T-helper 1 cell (primary cell): Measurements from ENCODE around the gene PLA2G12A.

Experiments used
- DNase-seq, 5 donors: peaks; one replicate each; pipeline ENCODE4 v3.0.0-alpha.2; 2012 to 2020

Gene PLA2G12A

DNA sequence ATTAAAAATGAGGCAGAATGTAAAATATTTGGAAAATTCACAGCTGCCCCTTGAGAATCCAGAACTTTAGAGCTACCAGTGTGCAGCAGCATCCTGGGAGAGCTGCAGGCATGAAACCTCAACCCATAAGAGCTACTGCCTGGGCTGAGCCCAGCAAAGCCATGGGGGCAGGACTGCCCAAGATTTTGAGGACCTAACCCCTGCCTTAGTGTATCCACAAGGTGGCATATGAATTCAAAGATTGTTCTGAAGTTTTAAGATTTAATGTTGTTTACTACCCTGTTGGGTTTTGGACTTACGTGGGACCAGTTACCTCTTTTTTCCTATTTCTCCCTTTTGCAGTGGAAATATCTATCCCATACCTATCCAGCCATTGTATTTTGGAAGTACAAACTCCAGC, 53.0 kb downstream of the PLA2G12A start:
- no peak for DNase-seq

DNA sequence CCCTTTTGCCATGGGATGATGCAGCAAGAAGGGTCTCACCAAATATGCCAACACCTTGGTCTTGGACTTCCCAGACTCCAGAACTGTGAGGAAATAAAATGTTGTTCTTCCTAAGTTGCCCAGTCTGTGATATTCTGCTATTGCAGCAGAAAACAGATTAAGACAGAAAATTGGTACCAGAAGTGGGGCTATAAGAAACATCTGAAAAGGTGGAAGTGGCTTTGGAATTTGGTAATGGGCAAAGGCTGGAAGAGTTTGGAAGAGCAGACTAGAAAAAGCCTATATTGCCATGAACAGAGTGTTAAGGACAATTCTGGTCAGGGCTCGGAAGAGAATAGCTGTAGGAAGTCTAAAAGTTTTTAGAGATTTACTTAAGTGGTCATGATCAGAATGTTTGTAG, 54.0 kb downstream of the PLA2G12A start:
- no peak for DNase-seq

DNA sequence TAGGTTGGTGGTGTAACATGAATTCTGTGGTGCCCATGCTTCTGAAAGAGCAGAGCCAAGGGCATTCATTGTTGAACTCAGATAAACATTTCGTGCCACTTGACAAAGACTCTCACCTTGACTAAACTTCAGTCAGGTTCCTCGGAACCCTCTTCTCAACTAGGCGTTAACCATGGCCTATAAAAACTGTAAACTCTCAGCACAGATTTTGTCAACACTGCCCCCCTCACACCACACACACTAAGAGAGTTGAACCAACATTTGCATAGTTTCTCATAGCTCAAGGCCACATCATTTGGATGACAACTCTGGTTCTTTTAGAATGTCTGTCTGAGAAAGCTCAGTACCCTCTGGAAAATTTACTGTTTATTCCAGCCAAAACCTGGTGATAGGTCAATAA, 54.7 kb downstream of the PLA2G12A start:
- DNase-seq = no peak

DNA sequence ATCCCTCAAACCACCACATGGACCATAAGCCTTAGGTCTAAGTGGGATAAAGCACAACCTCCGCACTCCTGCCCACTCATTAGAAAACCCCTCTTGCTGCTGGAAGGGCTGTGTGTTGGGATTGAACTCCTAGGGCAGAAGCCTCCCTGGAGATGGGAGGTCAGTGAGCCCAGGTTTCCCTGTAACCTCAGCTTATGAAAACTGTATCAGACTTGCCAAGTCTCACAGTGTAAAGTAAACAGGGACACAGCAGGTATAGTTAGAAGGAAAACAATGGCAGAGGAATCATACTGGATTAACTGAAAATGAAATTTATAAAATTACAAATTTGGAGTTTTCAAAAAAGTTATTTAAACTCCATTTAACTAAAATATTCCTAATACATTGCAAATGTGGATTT, 56.6 kb downstream of the PLA2G12A start:
- DNase-seq = no peak

DNA sequence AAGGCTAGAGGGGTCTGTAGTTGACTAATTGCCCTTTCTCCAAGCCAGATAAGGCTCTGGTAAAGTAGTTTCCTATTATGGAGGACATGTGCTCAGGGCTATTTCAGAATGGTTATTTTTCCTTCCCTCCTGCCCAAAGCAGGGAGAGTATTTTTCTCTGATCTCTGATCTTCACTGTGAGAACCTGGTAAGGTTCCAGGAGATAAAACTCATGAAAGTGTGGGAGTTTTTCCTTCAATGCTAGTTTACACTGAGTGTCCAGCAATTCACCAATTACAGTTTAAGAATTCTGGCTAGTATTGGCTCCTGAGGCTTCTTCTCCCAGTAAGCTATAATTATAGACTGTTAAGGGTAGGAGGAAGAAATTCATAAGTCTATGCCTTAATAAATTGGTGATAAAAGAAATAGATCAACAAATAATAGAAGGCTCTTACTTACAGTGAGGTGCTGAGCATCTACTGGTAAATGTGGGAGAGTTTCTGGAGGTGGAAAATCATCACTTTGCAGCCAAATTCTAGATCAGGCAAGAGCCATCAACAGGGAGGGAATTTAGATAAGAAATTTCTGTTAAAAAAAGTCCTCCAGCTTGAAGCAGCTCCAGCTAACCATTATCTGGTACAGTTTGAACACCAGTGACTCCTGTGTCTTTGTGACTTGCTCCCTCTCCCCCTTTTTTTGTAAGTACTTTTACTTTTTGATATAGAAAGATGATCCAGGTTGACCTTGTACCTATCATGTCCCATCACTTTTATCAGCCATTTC, 57.5 kb downstream of the PLA2G12A start:
- DNase-seq = no peak

DNA sequence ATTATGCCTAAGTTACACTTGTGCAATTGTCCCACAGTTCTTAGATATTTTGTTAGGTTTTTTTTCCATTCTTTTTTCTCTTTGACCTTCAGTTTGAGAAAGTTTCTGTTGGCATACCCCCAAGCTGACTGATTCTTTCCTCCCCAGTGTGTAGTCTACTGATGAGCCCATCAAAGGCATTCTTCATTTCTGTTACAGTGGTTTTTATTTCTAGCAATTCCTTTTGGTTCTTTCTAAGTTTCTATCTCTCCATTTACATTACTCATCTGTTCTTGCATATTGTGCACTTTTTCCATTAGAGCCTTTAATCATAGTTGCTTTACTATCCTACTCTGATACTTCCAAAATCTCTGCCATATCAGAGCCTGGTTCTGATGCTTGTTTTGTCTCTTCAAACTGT, 58.5 kb downstream of the PLA2G12A start:
- no peak for DNase-seq

DNA sequence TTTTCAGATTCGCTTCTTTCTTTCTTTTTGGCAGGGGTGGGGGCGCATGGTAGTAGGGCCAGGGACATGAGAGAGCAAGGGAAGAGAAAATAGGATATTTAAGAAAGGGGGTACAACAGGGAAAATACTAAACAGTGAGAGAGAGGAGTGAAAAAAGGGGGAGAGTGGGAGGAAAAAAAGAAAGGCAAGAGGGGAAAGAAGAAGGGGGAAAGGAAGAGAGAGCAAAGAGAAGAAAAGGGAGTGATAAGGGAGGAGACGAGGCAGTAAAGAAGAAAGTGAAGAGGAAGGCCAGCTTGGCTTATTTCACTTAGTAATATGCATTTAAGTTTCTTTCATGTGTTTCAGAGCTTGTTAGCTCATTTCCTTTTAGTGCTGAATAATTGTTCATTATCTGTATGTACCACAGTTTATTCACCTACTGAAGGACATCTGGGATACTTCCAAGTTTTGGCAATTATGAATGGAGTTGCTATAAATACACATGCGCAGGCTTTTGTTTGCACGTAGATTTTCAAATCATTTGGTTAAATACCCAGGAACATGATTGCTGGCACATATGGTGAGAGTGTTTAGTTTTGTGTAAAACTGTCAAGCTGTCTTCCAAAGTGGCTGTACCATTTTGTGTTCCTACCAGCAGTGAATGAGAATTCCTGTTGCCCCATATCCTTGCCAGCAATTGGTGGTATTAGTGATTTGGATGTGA, 63.9 kb downstream of the PLA2G12A start:
- DNase-seq = no peak

DNA sequence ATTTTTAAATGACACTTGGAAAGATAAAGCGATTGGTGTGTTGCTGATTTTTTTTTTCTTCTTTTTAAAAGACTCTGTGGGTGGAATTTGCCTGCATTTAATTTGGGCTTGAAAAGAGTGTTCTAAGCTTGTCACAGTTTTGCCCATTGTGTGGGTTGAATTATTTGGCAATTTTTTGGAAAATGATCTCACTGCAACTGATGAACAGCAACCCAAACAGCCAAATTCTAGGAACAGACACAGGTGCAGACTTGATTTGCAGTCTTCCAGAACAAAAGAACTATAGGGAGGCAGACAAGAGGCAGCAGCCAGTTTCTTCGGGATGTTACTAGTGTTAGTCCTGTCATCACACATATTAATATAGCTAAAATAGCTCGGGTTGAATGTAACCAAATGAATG, 67.1 kb downstream of the PLA2G12A start:
- DNase-seq = no peak

DNA sequence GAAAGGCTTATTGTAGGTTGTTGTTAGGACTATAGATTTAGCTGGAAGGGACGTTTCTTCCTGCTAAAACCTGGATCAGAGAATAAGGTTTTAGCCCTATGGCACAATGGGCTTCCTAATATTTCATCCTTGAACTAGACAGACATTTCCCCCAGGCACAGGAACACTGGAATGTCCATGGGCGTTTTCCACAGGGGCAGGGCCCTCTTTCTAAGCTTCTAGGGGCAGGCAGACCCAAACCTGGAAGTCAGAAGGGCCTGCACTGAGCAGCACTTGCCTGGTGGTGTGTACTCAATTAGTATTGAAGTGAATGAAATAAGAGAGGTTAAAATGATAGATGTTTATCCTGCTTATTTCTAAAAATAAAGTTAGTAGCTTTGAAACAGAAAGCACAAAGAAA, 67.8 kb downstream of the PLA2G12A start:
- DNase-seq = no peak
